Esophagus squamous epithelium (tissue), 4 donors: ENCODE data around the gene C1RL.

ENCODE experiments used
- POLR2A ChIP-seq, 4 donors: fragments of 450-650 bp; IDR thresholded peaks; one replicate each; pipeline ENCODE4 v1.6.1; 2017; ENCODE audit warnings: antibody characterized with exemption in 4 of 4, mild to moderate bottlenecking in 4 of 4, moderate library complexity in 3 of 4
- TF ChIP-seq, protein P1 (sequence below), 6 experiments: fragments of 450-650 bp in 4 of 6; fragments of 200-600 bp in 2 of 6; sonication (generic) in 2 of 6; IDR thresholded peaks; one replicate each; pipeline ENCODE4 v1.5.1; 2016 to 2019; ENCODE audit warnings: antibody characterized with exemption in 6 of 6, mild to moderate bottlenecking in 4 of 6, moderate library complexity in 4 of 6

DNA sequence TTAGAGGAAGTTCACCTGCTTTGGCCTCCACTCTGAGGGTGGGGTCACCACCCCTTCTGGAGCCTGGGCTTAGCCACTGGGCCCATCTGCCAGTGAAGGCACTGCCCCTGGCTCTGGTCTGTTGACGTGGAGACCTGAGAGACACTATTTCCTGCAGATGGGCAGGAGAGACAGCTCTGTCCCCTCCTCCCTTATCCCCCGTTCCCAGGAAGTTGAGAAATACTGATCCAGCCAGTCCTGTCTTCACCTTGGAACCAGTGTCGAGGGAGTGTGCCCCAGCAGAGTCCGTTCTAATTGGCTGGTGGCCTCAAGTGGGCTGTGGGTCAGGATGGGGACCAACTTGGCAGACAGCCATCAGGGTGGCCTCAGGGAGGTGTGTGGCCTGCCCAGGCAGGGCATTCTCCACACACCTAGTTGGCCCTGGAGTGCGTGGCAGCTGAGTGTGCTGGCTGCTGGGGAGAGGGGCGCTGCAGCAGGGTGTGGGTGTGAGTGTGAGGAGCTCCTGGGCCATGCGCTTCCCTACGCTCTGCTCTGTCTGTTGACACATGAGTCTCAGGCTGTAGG lies 46.5 kb upstream of the C1RL start:
- TF ChIP-seq, protein P1, sequence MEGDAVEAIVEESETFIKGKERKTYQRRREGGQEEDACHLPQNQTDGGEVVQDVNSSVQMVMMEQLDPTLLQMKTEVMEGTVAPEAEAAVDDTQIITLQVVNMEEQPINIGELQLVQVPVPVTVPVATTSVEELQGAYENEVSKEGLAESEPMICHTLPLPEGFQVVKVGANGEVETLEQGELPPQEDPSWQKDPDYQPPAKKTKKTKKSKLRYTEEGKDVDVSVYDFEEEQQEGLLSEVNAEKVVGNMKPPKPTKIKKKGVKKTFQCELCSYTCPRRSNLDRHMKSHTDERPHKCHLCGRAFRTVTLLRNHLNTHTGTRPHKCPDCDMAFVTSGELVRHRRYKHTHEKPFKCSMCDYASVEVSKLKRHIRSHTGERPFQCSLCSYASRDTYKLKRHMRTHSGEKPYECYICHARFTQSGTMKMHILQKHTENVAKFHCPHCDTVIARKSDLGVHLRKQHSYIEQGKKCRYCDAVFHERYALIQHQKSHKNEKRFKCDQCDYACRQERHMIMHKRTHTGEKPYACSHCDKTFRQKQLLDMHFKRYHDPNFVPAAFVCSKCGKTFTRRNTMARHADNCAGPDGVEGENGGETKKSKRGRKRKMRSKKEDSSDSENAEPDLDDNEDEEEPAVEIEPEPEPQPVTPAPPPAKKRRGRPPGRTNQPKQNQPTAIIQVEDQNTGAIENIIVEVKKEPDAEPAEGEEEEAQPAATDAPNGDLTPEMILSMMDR (IDR thresholded peaks at IDR 0.05) = no peak
- no peak for TF ChIP-seq POLR2A (IDR thresholded peaks at IDR 0.05)
